ENCODE measurements around the gene P2RX7. TPM values are rescaled to one million over a fixed set of nuclear protein-coding genes. Genes with fewer than 3 reads are reported as not detected.
A peak's percentile ranks its signal among the peaks of the same experiment; 100 is the strongest.

P2RX7 gene
- total RNA-seq, 1 donor from 2014 or later: 6.2 TPM

DNA sequence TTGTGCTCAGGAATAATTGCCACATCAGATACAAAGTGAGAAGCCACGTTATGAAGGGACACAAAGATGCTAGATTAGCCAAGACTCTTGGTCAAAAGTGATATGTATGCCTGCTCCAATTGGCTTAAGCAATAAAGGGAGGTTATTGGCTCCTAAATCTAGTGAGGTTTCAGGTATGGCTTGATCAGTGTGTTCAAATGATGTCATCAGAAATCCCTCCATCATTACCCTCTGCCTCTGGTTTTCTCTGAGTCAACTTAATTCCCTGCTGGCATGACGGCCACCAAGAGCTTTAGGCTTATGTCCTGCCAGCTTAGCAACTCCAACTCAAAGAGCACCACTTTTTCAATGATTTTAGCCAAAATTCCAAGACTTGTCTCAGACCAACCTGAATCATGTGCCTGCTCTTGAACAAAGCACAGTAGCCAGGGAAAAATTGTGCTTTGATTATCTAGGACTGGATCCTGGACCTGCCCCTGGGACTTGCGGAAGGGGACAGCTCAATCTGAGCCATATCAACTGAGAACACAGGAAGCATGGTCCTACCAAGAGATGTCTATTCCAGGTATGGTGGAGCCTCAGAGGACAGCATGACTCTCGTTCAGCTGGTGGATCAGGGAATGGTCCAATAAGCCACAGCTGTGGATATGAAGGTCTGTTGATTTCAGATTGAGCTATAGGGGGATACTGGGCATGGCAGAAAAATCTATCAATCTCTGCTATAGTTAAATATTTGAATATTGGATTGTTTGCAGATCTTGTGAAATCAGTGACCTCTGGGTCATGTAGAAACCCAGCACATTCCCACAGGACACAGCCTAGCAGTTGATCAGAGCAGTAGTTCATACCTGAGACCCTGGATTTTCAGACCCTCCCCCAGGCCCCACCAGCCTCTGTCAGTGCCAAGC lies 16.1 kb upstream of the P2RX7 start:
- Mint-ChIP-seq H3K4me1 (peaks cover 2% of the 10 kb centered on the region), H3K27me3 (peaks cover 6% of the 10 kb centered on the region), H3K27ac (no peak overlapping the region), H3K36me3 (ENCODE audit: low read depth) (no peaks in the 10 kb centered on the region), H3K9me3 (no peaks in the 10 kb centered on the region), H3K4me3 (no peak overlapping the region)
- intact Hi-C loops (cut with micrococcal nuclease): no loop called here
- DNase-seq: no peak

DNA sequence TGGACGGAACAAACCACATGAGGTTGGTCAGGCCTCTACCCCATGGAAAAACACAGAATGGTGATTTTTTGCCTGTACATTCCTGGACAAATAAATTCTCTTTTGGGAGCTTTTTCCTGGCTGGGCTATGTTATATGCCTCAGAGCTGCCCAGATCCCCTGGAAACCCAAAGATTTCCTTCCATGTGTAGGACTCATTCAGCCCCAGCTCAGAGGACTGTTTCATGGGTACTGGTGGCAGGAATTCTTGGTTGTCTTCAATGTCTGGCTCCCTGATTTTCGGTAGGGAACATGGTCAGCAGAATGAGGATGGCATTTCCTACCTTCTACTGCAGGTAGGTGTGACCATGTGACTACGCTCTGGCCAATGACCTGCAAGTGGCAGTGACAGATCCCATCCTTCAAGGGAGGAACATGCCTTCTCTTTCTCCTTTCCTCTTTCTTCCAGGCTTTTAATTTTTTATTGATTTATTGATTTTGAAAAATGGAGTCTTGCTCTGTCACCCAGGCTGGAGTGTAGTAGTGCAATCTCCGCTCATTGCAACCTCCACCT lies 15.4 kb upstream of the P2RX7 start:
- Mint-ChIP-seq H3K4me1 (peaks cover 2% of the 10 kb centered on the region), H3K4me3 (no peak overlapping the region), H3K36me3 (ENCODE audit: low read depth) (no peaks in the 10 kb centered on the region), H3K9me3 (no peaks in the 10 kb centered on the region), H3K27me3 (peaks cover 6% of the 10 kb centered on the region), H3K27ac (no peak overlapping the region)
- intact Hi-C loops (cut with micrococcal nuclease): no loop called here
- DNase-seq: no peak

DNA sequence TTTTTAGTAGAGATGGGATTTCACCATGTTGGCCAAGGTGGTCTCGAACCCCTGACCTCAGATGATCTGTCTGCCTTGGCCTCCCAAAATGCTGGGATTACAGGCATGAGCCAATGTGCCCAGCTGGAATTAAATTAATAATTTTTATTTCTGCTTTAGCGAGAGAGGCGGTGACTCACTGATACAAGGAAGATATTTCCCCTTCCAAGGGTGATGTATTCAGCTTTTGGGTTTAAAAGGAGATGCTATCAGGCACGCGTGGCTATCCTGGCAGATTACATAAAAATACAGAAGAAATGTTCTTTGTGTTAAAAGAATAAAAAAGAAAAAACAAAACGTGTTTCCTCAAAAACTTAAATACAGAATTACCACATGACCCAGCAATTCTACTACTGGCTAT lies 12.4 kb upstream of the P2RX7 start:
- DNase-seq: no peak
- H3K4me3 Mint-ChIP-seq: no peak overlapping the region
- intact Hi-C loops (cut with micrococcal nuclease): no loop called here
- peaks cover 6% of the 10 kb centered on the region for H3K27me3 Mint-ChIP-seq
- H3K27ac Mint-ChIP-seq: no peak overlapping the region
- peaks cover 13% of the 10 kb centered on the region for H3K9me3 Mint-ChIP-seq
- peaks cover 20% of the 10 kb centered on the region for H3K4me1 Mint-ChIP-seq
- no peaks in the 10 kb centered on the region for H3K36me3 Mint-ChIP-seq (ENCODE audit: low read depth)

DNA sequence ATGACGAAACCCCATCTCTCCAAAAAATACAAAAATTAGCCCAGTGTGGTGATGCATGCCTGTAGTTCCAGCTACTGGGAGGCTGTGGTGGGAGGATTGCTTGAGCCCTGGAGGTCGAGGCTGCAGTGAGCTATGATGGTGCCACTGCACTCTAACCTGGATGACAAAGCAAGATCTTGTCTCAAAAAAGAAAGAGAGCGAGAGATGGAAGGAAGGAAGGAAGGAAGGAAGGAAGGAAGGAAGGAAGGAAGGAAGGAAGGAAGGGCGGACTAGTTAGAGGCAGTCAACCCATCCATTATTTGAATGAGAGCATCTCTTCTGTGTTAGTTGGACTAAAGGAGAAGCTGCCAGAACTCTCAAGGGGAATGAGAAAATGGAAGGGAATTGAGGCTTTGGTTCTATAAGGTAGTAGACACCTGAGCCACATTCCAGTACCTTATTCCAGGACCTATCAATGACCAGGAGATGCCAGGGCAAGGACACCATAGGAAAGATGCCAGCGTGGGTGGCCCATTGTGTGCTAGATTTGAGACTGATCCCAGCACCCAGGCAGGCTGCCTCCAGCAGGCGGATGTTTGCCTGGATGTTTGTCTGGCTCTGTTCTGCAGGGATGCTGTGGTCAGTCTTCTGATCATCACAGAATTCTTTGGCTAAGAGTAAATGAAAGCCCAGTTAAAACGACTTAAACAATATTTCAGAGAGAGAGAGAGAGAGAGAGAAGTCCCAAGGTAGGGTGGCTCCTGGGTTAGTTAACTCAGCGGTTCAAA lies 11.5 kb upstream of the P2RX7 start:
- Mint-ChIP-seq H3K9me3 (peaks cover 13% of the 10 kb centered on the region), H3K4me3 (no peak overlapping the region), H3K36me3 (ENCODE audit: low read depth) (no peaks in the 10 kb centered on the region), H3K27me3 (peaks cover 6% of the 10 kb centered on the region), H3K27ac (no peak overlapping the region), H3K4me1 (peaks cover 20% of the 10 kb centered on the region)
- intact Hi-C loops (cut with micrococcal nuclease): no loop called here
- no peak for DNase-seq

DNA sequence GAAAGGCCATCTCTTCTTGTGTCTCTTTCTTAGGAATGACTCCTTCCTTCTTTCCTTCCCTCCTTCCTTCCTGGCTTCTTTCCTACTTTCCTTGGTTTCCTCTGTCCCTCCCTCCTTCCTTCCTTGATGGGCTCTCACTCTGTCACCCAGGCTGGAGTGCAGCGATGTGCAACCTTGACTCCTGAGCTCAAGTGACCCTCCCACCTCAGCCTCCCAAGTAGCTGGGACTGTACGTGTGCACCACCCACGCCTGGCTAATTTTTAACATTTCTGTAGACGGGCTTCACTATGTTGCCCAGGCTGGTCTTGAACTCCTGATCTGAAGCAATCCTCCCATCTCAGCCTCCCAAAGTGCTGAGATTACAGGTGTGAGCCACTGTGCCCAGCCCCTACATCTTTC lies 10.9 kb upstream of the P2RX7 start:
- peaks cover 6% of the 10 kb centered on the region for H3K27me3 Mint-ChIP-seq
- H3K9me3 Mint-ChIP-seq: peaks cover 13% of the 10 kb centered on the region
- intact Hi-C loops (cut with micrococcal nuclease): no loop called here
- no peaks in the 10 kb centered on the region for H3K36me3 Mint-ChIP-seq (ENCODE audit: low read depth)
- peaks cover 21% of the 10 kb centered on the region for H3K4me1 Mint-ChIP-seq
- no peak for DNase-seq
- no peak overlapping the region for H3K27ac Mint-ChIP-seq
- no peak overlapping the region for H3K4me3 Mint-ChIP-seq

DNA sequence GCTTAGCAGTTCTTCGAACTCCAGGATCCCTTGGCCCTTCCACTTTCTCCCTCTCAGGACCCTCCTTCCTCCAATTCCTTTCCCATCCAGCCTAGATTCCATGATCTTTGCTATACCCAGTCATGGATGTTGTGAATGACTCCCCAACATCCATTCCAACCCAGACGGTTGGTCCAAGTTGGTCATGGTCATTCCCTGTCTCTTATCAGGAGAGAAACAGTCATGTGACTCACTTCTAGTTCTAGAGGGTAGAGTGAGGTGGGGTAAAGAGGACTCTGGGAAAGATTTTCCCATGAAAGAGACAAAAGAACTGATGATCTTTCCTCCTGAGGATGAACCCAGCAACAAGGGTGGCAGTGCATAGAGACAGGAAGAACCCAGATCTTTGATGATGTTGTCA lies 9.2 kb upstream of the P2RX7 start:
- peaks cover 13% of the 10 kb centered on the region for H3K9me3 Mint-ChIP-seq
- H3K36me3 Mint-ChIP-seq (ENCODE audit: low read depth): no peaks in the 10 kb centered on the region
- no peak for DNase-seq
- peak overlapping the region; percentile 21 for H3K27ac Mint-ChIP-seq
- H3K4me1 Mint-ChIP-seq: peaks cover 33% of the 10 kb centered on the region
- H3K4me3 Mint-ChIP-seq: no peak overlapping the region
- peaks cover 6% of the 10 kb centered on the region for H3K27me3 Mint-ChIP-seq
- intact Hi-C loops (cut with micrococcal nuclease): no loop called here

DNA sequence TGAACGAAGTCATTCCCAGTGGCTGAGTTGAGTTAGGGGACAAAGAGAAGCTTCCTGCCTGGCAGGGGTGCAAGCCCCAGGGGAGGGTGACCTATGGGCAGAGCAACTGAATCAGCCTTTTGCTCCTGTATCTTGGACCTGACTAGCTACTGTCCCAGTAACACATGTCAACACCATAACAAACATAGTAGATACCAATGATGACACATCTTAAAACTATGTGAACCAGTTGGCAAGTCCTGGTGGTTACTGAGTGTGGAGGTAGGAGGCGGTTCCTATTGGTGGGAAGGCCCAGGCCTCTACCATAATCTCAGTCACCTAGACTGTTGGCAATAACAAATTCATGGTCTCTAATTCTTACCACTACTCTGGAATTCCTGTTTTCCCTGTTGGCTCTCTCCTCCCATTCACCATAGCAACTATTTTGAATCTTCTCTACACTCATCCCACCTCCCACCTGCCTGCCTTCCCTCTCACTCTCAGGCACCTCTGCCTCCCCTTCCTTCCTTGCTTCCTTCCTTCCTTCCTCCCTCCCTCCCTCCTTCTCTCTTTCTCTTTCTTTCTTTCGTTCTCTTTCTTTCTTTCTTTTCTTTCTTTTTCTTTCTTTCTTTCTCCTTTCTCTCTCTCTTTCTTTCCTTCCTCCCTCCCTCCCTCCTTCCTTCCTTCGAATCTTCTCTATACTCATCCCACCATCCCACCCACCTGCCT lies 8.1 kb upstream of the P2RX7 start:
- Mint-ChIP-seq H3K9me3 (peaks cover 14% of the 10 kb centered on the region), H3K27ac (peak overlapping the region; percentile 82), H3K4me1 (peaks cover 41% of the 10 kb centered on the region), H3K36me3 (ENCODE audit: low read depth) (peaks cover under 1% of the 10 kb centered on the region), H3K27me3 (peaks cover 2% of the 10 kb centered on the region), H3K4me3 (no peak overlapping the region)
- DNase-seq: no peak
- intact Hi-C loops (cut with micrococcal nuclease): no loop called here

DNA sequence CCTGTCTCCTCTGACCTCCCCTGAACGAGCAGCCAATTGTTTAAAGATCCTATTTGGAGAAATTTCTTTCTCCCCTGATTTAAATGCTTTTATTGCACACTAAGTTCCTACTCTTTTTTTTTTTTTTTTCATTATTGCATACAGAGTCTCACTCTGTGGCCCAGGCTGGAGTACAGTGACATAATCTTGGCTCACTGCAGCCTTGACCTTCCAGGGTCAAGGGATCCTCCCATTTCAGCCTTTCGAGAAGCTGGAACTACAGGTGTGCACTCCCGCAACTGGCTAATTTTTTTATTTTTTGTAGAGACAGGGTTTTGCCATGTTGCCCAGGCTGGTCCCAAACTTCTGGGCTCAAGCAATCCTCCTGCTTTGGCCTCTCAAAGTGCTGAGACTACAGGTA lies 5.2 kb upstream of the P2RX7 start:
- H3K4me3 Mint-ChIP-seq: no peak overlapping the region
- H3K36me3 Mint-ChIP-seq (ENCODE audit: low read depth): peaks cover 4% of the 10 kb centered on the region
- DNase-seq: no peak
- peaks cover 66% of the 10 kb centered on the region for H3K4me1 Mint-ChIP-seq
- intact Hi-C loops (cut with micrococcal nuclease): no loop called here
- H3K27ac Mint-ChIP-seq: no peak overlapping the region
- no peaks in the 10 kb centered on the region for H3K27me3 Mint-ChIP-seq
- peaks cover 20% of the 10 kb centered on the region for H3K9me3 Mint-ChIP-seq

DNA sequence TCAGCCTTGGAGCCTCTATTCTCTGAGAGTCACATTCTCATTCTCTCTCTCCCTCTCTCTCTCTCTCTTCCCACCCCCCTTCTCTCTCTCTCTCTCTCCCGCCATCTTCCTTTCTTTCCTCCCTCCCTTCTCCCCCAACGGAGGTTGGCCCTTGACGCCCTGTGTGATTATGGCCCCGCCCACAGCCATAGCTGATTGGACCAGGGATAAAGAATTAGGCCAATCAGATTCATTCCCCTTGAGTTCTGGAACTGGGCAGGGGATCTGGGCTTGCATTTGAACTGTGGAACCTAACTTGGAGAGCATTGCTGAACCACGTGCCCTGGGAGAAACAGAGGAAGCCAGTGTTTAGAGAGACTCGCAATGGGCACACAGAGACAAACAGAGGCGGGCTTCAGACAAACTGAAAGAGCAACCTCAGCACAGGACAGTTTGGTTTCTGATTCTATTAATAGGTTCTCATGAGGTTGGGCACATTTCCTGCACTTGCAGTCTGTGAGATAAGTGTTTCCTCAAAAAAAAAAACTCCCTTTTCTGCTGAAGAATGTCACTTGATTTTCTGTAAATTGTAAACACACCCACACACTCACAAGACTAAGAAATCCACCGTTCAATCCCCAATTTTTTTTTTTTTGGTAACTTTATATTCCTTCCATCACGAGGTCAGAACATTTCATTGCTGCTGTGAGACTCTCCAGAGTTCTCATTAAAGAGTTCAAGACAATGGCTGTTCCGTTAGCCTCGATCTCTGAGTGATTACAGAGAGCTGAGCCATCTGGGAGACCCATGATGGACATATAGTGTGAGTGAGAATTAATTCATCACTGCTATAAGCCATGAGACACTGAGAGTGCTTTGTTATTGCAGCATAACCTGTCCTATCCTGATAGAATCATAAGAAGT lies 3.5 kb upstream of the P2RX7 start:
- intact Hi-C loops (cut with micrococcal nuclease): loop anchor here (1.0 kb wide), 3 partner anchors 16 to 113 kb away; partner anchors contain the start of genes C12orf43 and P2RX4
- peak; percentile 94 for DNase-seq
- Mint-ChIP-seq H3K27me3 (no peaks in the 10 kb centered on the region), H3K4me1 (peaks cover 70% of the 10 kb centered on the region), H3K9me3 (peaks cover 9% of the 10 kb centered on the region), H3K4me3 (peak overlapping the region; percentile 79), H3K27ac (peak overlapping the region; percentile 96), H3K36me3 (ENCODE audit: low read depth) (peaks cover 4% of the 10 kb centered on the region)

DNA sequence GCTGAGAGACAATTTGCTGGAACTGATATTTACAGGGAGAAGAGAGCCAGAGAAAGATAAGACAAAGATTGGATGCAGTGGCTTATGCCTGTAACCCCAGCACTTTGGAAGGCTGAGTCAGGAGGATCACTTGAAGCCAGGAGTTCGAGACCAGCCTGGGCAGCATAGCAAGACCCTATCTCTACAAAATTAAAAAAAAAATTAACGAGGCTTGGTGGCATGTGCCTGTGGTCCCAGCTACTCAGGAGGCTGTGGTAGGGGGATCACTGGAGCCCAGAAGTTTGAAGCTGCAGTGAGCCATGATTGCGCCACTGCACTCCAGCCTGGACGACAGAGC lies 2.9 kb upstream of the P2RX7 start:
- H3K27me3 Mint-ChIP-seq: no peaks in the 10 kb centered on the region
- peak overlapping the region; percentile 79 for H3K4me3 Mint-ChIP-seq
- H3K4me1 Mint-ChIP-seq: peaks cover 70% of the 10 kb centered on the region
- H3K27ac Mint-ChIP-seq: peak overlapping the region; percentile 96
- intact Hi-C loops (cut with micrococcal nuclease): loop anchor here (1.0 kb wide), 3 partner anchors 16 to 113 kb away; partner anchors contain the start of genes C12orf43 and P2RX4
- peaks cover 6% of the 10 kb centered on the region for H3K36me3 Mint-ChIP-seq (ENCODE audit: low read depth)
- peaks cover 7% of the 10 kb centered on the region for H3K9me3 Mint-ChIP-seq
- no peak for DNase-seq

DNA sequence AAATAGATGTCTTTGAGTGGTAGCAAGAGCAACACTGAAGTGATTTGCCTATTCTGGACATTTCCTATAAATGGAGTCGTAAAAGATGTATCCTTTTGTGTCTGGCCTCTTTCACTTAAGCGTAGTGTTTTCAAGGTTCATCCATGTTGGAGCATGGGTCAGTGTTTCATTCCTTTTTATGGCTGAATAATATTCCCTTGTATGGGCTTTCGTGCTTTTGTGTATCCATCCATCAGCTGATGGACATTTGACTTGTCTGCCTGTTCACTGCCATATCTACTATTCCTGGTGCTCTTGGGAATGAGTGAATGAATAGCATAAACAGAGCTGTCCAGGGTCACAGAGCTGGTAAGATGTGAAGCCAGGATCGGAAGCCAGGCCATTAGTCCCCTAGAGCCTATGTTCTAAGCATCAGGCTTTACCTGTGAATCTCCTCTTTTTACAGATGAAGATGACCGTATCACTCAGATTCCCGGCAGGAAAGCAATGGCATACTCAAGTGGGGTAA lies 1.8 kb upstream of the P2RX7 start:
- intact Hi-C loops (cut with micrococcal nuclease): no loop called here
- Mint-ChIP-seq H3K36me3 (ENCODE audit: low read depth) (peaks cover 8% of the 10 kb centered on the region), H3K4me1 (peaks cover 65% of the 10 kb centered on the region), H3K9me3 (peaks cover 7% of the 10 kb centered on the region), H3K27me3 (no peaks in the 10 kb centered on the region), H3K27ac (peak overlapping the region; percentile 16), H3K4me3 (peak overlapping the region; percentile 1)
- no peak for DNase-seq

DNA sequence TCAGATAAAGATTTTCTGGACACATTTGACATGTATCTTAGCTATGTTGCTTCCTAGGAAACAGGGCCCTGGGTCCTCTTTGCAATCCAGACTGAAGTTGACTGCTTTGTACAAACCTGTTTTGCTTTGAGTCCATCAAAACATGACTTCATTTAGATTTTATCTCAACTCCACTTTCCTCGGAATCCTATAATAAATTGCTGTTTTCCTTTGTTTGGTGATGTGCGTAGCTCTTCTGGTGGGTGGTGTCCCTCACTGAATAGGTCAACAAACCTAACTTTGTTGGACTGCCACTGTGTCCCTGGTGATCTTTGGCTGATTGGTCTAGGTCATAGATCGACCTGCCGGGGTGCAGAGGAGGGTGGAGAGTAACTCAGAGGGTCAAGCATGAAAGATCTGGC lies 735 bp upstream of the P2RX7 start:
- intact Hi-C loops (cut with micrococcal nuclease): no loop called here
- peaks cover 64% of the 10 kb centered on the region for H3K4me1 Mint-ChIP-seq
- H3K4me3 Mint-ChIP-seq: peak overlapping the region; percentile 10
- H3K36me3 Mint-ChIP-seq (ENCODE audit: low read depth): peaks cover 8% of the 10 kb centered on the region
- no peaks in the 10 kb centered on the region for H3K27me3 Mint-ChIP-seq
- peaks cover 7% of the 10 kb centered on the region for H3K9me3 Mint-ChIP-seq
- H3K27ac Mint-ChIP-seq: peak overlapping the region; percentile 12
- no peak for DNase-seq
